ENCODE measurements around the gene PCSK5.
"Not testable (repeated sequence)": the region's sequence is repeated elsewhere in the genome, so short reads cannot be mapped to it uniquely, and the experiment has no call there.

PCSK5 gene

GRCh38 chr9:75930190-75930589 lies 39.7 kb downstream of the PCSK5 start:
- DNase-seq = no peak

GRCh38 chr9:75930730-75931321 lies 40.4 kb downstream of the PCSK5 start:
- DNase-seq = no peak

- no peak for DNase-seq
Observed at GRCh38 chr9:75933982-75934381, 43.5 kb downstream of the PCSK5 start.

- DNase-seq = no peak
Observed at GRCh38 chr9:75935591-75935990, 45.1 kb downstream of the PCSK5 start.

GRCh38 chr9:75937521-75938258 lies 47.2 kb downstream of the PCSK5 start:
- no peak for DNase-seq

- no peak for DNase-seq
Observed at GRCh38 chr9:75938946-75939345, 48.5 kb downstream of the PCSK5 start.

GRCh38 chr9:75939536-75940111 lies 49.2 kb downstream of the PCSK5 start:
- DNase-seq = no peak

GRCh38 chr9:75941066-75941465 lies 50.6 kb downstream of the PCSK5 start:
- DNase-seq = no peak

GRCh38 chr9:75941577-75942311 lies 51.3 kb downstream of the PCSK5 start:
- no peak for DNase-seq

- no peak for DNase-seq
Observed at GRCh38 chr9:75946766-75947165, 56.3 kb downstream of the PCSK5 start.

- DNase-seq = no peak
Observed at GRCh38 chr9:75947233-75947632, 56.8 kb downstream of the PCSK5 start.

GRCh38 chr9:75950998-75951397 lies 60.5 kb downstream of the PCSK5 start:
- DNase-seq = peak; percentile 1

GRCh38 chr9:75953218-75953617 lies 62.7 kb downstream of the PCSK5 start:
- DNase-seq = no peak

GRCh38 chr9:75956161-75956560 lies 65.7 kb downstream of the PCSK5 start:
- no peak for DNase-seq

GRCh38 chr9:75957116-75957515 lies 66.6 kb downstream of the PCSK5 start:
- DNase-seq = no peak

- no peak for DNase-seq
Observed at GRCh38 chr9:75958226-75958625, 67.8 kb downstream of the PCSK5 start.

- DNase-seq = no peak
Observed at GRCh38 chr9:75960551-75960950, 70.1 kb downstream of the PCSK5 start.

- peak; percentile 6 for DNase-seq
Observed at GRCh38 chr9:75962013-75962661, 71.7 kb downstream of the PCSK5 start.

- DNase-seq = no peak
Observed at GRCh38 chr9:75962662-75963036, 72.2 kb downstream of the PCSK5 start.

GRCh38 chr9:75963321-75963720 lies 72.8 kb downstream of the PCSK5 start:
- DNase-seq = not testable (repeated sequence)

GRCh38 chr9:75964427-75964826 lies 74.0 kb downstream of the PCSK5 start:
- peak; percentile 20 for DNase-seq

- no peak for DNase-seq
Observed at GRCh38 chr9:75965231-75965630, 74.8 kb downstream of the PCSK5 start.

GRCh38 chr9:75967556-75967955 lies 77.1 kb downstream of the PCSK5 start:
- no peak for DNase-seq

All from DMS53 (cell line).